Measurements from ENCODE around the gene SPART.

Gene SPART

GRCh38 chr13:36293497-36293896, 52.7 kb downstream of the SPART start:
- H3K4me1 ChIP-seq (ENCODE audit: insufficient read depth, poor library complexity, severe bottlenecking): no peaks in the 10 kb centered on the region
- TF ChIP-seq, protein P1, sequence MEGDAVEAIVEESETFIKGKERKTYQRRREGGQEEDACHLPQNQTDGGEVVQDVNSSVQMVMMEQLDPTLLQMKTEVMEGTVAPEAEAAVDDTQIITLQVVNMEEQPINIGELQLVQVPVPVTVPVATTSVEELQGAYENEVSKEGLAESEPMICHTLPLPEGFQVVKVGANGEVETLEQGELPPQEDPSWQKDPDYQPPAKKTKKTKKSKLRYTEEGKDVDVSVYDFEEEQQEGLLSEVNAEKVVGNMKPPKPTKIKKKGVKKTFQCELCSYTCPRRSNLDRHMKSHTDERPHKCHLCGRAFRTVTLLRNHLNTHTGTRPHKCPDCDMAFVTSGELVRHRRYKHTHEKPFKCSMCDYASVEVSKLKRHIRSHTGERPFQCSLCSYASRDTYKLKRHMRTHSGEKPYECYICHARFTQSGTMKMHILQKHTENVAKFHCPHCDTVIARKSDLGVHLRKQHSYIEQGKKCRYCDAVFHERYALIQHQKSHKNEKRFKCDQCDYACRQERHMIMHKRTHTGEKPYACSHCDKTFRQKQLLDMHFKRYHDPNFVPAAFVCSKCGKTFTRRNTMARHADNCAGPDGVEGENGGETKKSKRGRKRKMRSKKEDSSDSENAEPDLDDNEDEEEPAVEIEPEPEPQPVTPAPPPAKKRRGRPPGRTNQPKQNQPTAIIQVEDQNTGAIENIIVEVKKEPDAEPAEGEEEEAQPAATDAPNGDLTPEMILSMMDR (IDR thresholded peaks at IDR 0.05; ENCODE audit: poor library complexity, severe bottlenecking): no peak
- DNase-seq (ENCODE audit: low spot score) (no peak), ATAC-seq (ENCODE audit: low read depth) (no peak)
- no peak overlapping the region for H3K4me3 ChIP-seq (ENCODE audit: severe bottlenecking)
- H3K9me3 ChIP-seq (ENCODE audit: severe bottlenecking): peaks cover 5% of the 10 kb centered on the region
- H3K36me3 ChIP-seq (ENCODE audit: low read depth): no peaks in the 10 kb centered on the region
- no peaks in the 10 kb centered on the region for H3K27me3 ChIP-seq (ENCODE audit: insufficient read depth, poor library complexity, severe bottlenecking)
- H3K27ac ChIP-seq (ENCODE audit: poor library complexity, severe bottlenecking): no peak overlapping the region

DNA sequence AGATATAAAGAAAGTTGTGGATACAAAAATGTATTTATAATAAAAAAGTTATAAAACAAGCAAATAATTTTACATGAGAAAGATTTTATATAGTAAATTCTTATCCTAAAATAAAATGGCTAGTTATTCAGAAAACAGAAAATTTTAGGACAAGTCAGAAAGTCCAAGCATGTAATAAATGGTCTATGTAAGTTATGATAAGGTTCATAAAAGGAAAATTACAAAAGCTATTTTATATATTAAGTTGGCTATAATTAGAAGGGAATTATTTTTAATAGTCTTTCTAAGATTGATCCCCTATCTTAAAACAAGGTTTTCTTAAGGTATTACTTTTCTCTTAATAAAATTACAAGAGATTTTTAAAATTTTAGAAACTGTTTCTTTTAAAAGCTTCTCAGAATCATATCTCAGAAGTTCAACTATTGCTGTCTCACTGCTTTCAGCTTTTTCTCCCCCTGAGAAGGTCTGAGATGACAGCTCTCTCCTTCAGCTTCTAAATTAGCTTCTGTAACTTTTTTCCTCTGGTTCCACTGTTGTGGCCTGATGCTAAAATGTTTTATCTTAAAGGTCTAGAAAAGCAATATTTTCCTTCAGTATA, 57.3 kb downstream of the SPART start:
- Histone ChIP-seq H3K27me3 (ENCODE audit: insufficient read depth, poor library complexity, severe bottlenecking) (no peaks in the 10 kb centered on the region), H3K36me3 (ENCODE audit: low read depth) (no peaks in the 10 kb centered on the region), H3K9me3 (ENCODE audit: severe bottlenecking) (peaks cover 11% of the 10 kb centered on the region), H3K4me3 (ENCODE audit: severe bottlenecking) (no peak overlapping the region), H3K4me1 (ENCODE audit: insufficient read depth, poor library complexity, severe bottlenecking) (no peaks in the 10 kb centered on the region), H3K27ac (ENCODE audit: poor library complexity, severe bottlenecking) (no peak overlapping the region)
- no peak for DNase-seq (ENCODE audit: low spot score)
- ATAC-seq (ENCODE audit: low read depth): no peak
- TF ChIP-seq, protein P1 (IDR thresholded peaks at IDR 0.05; ENCODE audit: poor library complexity, severe bottlenecking): no peak

DNA sequence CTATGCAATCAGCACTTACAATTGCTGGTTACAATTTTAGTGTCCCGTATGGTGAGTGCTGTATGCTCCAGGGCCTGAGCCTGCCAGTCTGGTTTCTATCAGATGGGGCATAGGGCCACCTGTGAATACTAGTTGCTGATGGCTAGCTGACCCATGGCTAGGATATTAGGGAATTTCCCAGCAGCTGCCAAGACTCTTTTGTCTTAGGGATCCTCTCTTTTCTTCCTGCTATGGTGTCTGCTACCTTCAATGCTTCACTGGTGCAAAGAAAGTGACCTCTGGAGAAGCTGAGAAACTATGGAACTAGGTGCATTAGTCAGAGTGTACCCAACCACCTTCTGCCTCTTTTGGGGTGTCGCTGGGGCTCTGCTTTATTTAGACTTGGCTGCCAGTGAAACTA, 60.2 kb downstream of the SPART start:
- Histone ChIP-seq H3K4me1 (ENCODE audit: insufficient read depth, poor library complexity, severe bottlenecking) (no peaks in the 10 kb centered on the region), H3K36me3 (ENCODE audit: low read depth) (no peaks in the 10 kb centered on the region), H3K4me3 (ENCODE audit: severe bottlenecking) (no peak overlapping the region), H3K27ac (ENCODE audit: poor library complexity, severe bottlenecking) (no peak overlapping the region), H3K27me3 (ENCODE audit: insufficient read depth, poor library complexity, severe bottlenecking) (no peaks in the 10 kb centered on the region), H3K9me3 (ENCODE audit: severe bottlenecking) (peaks cover 11% of the 10 kb centered on the region)
- DNase-seq (ENCODE audit: low spot score): no peak
- ATAC-seq (ENCODE audit: low read depth): no peak
- TF ChIP-seq, protein P1 (IDR thresholded peaks at IDR 0.05; ENCODE audit: poor library complexity, severe bottlenecking): no peak

DNA sequence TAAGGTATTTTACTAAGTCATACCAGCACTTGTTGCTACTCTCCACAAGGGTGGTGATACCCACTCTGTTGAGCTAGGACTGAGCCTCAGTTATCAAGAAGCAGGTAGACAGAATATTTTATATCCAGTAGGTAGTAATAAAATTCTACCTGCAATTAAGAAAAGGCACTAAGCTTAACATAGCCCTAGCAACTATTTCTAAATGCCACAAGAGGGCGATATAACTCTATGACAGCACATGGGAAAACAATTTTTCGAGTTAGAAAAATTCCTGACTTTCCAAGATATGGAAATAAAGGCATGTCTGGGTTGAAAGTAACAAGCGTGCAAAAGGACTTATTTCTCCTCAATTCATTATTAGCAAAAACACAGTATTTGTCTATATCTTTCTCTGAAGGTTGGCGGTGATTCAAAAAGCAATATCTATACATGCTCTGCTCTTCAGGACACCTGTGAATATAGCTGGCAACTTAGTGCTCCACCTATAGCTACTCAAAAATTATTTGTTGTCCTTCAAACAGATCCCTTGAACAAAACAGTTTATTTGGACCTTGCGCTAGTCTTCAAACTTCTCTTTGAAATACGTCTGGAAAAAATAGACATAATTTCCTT, 63.3 kb downstream of the SPART start:
- DNase-seq (ENCODE audit: low spot score) (no peak), ATAC-seq (ENCODE audit: low read depth) (peak; percentile 48; the same call in 1 of the 3 replicates)
- Histone ChIP-seq H3K4me1 (ENCODE audit: insufficient read depth, poor library complexity, severe bottlenecking) (no peaks in the 10 kb centered on the region), H3K36me3 (ENCODE audit: low read depth) (no peaks in the 10 kb centered on the region), H3K27me3 (ENCODE audit: insufficient read depth, poor library complexity, severe bottlenecking) (no peaks in the 10 kb centered on the region), H3K9me3 (ENCODE audit: severe bottlenecking) (peaks cover under 1% of the 10 kb centered on the region), H3K4me3 (ENCODE audit: severe bottlenecking) (no peak overlapping the region), H3K27ac (ENCODE audit: poor library complexity, severe bottlenecking) (no peak overlapping the region)
- TF ChIP-seq, protein P1 (IDR thresholded peaks at IDR 0.05; ENCODE audit: poor library complexity, severe bottlenecking): peak; percentile 84
